Testis (tissue), 2 donors: ENCODE results near the gene ARPP21.

Experiments
- POLR2A ChIP-seq: fragments of 450-650 bp; IDR thresholded peaks from one replicate; pipeline ENCODE4 v1.6.1; 2017; ENCODE audit warnings: antibody characterized with exemption, mild to moderate bottlenecking, moderate library complexity
- TF ChIP-seq, protein P1 (sequence below), 3 experiments: fragments of 450-650 bp in 2 of 3; fragments of 200-600 bp in 1 of 3; sonication (generic) in 1 of 3; IDR thresholded peaks; one replicate each; pipeline ENCODE4 v1.5.1; 2016 to 2019; ENCODE audit warnings: antibody characterized with exemption in 3 of 3, mild to moderate bottlenecking in 2 of 3, moderate library complexity in 1 of 3

DNA sequence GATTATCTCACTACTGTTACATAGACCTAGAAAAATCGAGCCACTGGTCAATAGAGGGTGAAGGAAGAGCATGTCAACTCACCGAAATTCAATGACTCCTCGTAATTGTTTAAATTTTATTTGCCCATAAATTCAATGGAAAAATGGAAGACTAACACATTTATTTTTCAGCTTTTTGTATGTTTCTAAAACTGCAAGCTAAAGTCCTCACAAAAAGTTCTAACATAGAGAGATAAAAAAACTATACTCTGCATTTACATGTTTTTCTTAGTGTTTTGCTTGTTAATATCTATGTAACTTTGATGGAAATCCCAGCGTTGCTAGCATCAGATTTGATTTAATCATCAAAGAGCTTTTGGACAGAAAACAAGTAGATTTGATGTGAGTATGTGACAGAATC lies 6.8 kb downstream of the ARPP21 start:
- TF ChIP-seq, protein P1, sequence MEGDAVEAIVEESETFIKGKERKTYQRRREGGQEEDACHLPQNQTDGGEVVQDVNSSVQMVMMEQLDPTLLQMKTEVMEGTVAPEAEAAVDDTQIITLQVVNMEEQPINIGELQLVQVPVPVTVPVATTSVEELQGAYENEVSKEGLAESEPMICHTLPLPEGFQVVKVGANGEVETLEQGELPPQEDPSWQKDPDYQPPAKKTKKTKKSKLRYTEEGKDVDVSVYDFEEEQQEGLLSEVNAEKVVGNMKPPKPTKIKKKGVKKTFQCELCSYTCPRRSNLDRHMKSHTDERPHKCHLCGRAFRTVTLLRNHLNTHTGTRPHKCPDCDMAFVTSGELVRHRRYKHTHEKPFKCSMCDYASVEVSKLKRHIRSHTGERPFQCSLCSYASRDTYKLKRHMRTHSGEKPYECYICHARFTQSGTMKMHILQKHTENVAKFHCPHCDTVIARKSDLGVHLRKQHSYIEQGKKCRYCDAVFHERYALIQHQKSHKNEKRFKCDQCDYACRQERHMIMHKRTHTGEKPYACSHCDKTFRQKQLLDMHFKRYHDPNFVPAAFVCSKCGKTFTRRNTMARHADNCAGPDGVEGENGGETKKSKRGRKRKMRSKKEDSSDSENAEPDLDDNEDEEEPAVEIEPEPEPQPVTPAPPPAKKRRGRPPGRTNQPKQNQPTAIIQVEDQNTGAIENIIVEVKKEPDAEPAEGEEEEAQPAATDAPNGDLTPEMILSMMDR (IDR thresholded peaks at IDR 0.05) = no peak
- TF ChIP-seq POLR2A = no peak
